ENCODE measurements around the gene WDFY4. TPM values are rescaled to one million over a fixed set of nuclear protein-coding genes. Genes with fewer than 3 reads are reported as not detected.

Gene WDFY4
- total and polyA plus RNA-seq, 2 experiments from 2014 or later = 0.14 TPM; not detected in 1

DNA sequence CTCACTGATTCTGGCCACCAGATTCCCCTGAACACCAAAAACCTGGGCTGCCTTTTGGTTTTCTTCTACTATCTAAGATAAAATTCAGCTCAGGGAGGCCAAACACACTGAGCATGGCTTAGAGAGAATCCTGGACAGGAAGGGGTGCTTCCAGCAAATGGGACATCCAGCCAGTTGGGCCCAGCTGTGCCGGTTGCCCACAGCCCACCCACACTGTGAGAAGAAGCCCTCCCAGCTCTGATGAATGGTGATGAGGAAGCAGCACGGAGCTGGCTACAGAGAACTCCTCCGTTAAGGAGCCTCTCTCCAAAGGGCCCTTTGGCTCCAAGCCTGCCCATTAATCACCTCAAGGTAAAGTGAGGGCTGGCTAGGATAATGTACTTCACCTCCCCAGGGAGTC, 239.1 kb downstream of the WDFY4 start:
- Mint-ChIP-seq H3K27ac (no peak overlapping the region), H3K27me3 (ENCODE audit: insufficient read depth, low read depth, poor library complexity) (peaks cover 4% of the 10 kb centered on the region), H3K9me3 (no peaks in the 10 kb centered on the region; the same call in 1 of the 3 replicates), H3K4me1 (peaks cover 3% of the 10 kb centered on the region; the same call in 1 of the 3 replicates), H3K4me3 (no peak overlapping the region), H3K36me3 (ENCODE audit: low read depth) (no peaks in the 10 kb centered on the region; the same call in 2 of the 3 replicates)
- H3K27ac ChIP-seq (ENCODE audit: low read depth) = no peak overlapping the region
- ATAC-seq = no peak
- no peaks in the 10 kb centered on the region for H3K79me2 ChIP-seq (replicated peaks; ENCODE audit: insufficient read depth)
- no peaks in the 10 kb centered on the region for H3K4me1 ChIP-seq (ENCODE audit: insufficient read depth)
- H3K4me2 ChIP-seq = no peak overlapping the region
- H3K9me2 ChIP-seq (ENCODE audit: insufficient read depth) = no peaks in the 10 kb centered on the region; the same call in 1 of the 2 replicates
- DNase-seq (ENCODE audit: low spot score) = no peak
- no peaks in the 10 kb centered on the region for H4K20me1 ChIP-seq (replicated peaks; ENCODE audit: insufficient read depth)
- no peaks in the 10 kb centered on the region for H3K36me3 ChIP-seq (ENCODE audit: insufficient read depth)
- H3K4me3 ChIP-seq = no peak overlapping the region
- H2AFZ ChIP-seq = no peak overlapping the region
- H3F3A ChIP-seq (replicated peaks; ENCODE audit: low read depth) = no peaks in the 10 kb centered on the region
- H3K27me3 ChIP-seq (ENCODE audit: insufficient read depth) = no peaks in the 10 kb centered on the region
- TF ChIP-seq ZNF114 (CRISPR knock-in tag; IDR thresholded peaks at IDR 0.05) = no peak
- no peak for TF ChIP-seq ZNF331 (CRISPR knock-in tag; IDR thresholded peaks at IDR 0.05; ENCODE audit: low read depth)

DNA sequence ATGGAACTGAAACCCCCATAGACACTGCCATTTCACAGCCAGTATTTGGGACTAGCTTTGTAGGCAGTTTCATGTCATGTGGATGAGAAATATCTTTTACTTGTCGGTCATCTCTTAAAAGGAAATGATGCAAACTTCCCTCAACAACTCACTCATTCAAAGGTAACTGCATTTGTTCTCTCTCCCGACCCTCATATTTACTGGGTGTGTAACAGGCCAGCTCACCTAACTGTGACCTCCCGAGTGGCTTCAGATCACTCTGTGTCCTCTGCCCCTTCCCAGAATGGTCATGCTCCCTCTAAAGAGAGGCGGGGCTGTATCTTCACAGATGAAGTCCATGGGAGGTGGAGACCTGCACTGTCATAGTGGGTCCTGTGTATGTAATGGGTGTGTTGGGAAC, 240.3 kb downstream of the WDFY4 start:
- no peaks in the 10 kb centered on the region for H3K79me2 ChIP-seq (replicated peaks; ENCODE audit: insufficient read depth)
- H3K36me3 ChIP-seq (ENCODE audit: insufficient read depth) = no peaks in the 10 kb centered on the region
- DNase-seq (ENCODE audit: low spot score) (no peak), ATAC-seq (no peak)
- H4K20me1 ChIP-seq (replicated peaks; ENCODE audit: insufficient read depth) = no peaks in the 10 kb centered on the region
- H3K27ac ChIP-seq (ENCODE audit: low read depth) = no peak overlapping the region
- no peak for TF ChIP-seq NANOG (IDR thresholded peaks at IDR 0.05; ENCODE audit: borderline replicate concordance)
- TF ChIP-seq JUNB (IDR thresholded peaks at IDR 0.05; ENCODE audit: unreplicated experiment) = no peak
- no peak for TF ChIP-seq EZH2 (IDR thresholded peaks at IDR 0.05; ENCODE audit: low read depth, unreplicated experiment)
- TF ChIP-seq, protein P1, sequence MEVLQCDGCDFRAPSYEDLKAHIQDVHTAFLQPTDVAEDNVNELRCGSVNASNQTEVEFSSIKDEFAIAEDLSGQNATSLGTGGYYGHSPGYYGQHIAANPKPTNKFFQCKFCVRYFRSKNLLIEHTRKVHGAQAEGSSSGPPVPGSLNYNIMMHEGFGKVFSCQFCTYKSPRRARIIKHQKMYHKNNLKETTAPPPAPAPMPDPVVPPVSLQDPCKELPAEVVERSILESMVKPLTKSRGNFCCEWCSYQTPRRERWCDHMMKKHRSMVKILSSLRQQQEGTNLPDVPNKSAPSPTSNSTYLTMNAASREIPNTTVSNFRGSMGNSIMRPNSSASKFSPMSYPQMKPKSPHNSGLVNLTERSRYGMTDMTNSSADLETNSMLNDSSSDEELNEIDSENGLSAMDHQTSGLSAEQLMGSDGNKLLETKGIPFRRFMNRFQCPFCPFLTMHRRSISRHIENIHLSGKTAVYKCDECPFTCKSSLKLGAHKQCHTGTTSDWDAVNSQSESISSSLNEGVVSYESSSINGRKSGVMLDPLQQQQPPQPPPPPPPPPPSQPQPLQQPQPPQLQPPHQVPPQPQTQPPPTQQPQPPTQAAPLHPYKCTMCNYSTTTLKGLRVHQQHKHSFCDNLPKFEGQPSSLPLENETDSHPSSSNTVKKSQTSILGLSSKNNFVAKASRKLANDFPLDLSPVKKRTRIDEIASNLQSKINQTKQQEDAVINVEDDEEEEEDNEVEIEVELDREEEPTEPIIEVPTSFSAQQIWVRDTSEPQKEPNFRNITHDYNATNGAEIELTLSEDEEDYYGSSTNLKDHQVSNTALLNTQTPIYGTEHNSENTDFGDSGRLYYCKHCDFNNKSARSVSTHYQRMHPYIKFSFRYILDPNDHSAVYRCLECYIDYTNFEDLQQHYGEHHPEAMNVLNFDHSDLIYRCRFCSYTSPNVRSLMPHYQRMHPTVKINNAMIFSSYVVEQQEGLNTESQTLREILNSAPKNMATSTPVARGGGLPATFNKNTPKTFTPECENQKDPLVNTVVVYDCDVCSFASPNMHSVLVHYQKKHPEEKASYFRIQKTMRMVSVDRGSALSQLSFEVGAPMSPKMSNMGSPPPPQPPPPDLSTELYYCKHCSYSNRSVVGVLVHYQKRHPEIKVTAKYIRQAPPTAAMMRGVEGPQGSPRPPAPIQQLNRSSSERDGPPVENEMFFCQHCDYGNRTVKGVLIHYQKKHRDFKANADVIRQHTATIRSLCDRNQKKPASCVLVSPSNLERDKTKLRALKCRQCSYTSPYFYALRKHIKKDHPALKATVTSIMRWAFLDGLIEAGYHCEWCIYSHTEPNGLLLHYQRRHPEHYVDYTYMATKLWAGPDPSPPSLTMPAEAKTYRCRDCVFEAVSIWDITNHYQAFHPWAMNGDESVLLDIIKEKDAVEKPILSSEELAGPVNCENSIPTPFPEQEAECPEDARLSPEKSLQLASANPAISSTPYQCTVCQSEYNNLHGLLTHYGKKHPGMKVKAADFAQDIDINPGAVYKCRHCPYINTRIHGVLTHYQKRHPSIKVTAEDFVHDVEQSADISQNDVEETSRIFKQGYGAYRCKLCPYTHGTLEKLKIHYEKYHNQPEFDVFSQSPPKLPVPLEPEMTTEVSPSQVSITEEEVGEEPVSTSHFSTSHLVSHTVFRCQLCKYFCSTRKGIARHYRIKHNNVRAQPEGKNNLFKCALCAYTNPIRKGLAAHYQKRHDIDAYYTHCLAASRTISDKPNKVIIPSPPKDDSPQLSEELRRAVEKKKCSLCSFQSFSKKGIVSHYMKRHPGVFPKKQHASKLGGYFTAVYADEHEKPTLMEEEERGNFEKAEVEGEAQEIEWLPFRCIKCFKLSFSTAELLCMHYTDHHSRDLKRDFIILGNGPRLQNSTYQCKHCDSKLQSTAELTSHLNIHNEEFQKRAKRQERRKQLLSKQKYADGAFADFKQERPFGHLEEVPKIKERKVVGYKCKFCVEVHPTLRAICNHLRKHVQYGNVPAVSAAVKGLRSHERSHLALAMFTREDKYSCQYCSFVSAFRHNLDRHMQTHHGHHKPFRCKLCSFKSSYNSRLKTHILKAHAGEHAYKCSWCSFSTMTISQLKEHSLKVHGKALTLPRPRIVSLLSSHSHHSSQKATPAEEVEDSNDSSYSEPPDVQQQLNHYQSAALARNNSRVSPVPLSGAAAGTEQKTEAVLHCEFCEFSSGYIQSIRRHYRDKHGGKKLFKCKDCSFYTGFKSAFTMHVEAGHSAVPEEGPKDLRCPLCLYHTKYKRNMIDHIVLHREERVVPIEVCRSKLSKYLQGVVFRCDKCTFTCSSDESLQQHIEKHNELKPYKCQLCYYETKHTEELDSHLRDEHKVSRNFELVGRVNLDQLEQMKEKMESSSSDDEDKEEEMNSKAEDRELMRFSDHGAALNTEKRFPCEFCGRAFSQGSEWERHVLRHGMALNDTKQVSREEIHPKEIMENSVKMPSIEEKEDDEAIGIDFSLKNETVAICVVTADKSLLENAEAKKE (CRISPR knock-in tag; IDR thresholded peaks at IDR 0.05) = no peak
- TF ChIP-seq CREB1 (CRISPR knock-in tag; IDR thresholded peaks at IDR 0.05; ENCODE audit: low read depth) = no peak
- no peak for TF ChIP-seq ZNF114 (CRISPR knock-in tag; IDR thresholded peaks at IDR 0.05)
- TF ChIP-seq, protein P2, sequence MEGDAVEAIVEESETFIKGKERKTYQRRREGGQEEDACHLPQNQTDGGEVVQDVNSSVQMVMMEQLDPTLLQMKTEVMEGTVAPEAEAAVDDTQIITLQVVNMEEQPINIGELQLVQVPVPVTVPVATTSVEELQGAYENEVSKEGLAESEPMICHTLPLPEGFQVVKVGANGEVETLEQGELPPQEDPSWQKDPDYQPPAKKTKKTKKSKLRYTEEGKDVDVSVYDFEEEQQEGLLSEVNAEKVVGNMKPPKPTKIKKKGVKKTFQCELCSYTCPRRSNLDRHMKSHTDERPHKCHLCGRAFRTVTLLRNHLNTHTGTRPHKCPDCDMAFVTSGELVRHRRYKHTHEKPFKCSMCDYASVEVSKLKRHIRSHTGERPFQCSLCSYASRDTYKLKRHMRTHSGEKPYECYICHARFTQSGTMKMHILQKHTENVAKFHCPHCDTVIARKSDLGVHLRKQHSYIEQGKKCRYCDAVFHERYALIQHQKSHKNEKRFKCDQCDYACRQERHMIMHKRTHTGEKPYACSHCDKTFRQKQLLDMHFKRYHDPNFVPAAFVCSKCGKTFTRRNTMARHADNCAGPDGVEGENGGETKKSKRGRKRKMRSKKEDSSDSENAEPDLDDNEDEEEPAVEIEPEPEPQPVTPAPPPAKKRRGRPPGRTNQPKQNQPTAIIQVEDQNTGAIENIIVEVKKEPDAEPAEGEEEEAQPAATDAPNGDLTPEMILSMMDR (conservative IDR thresholded peaks at IDR 0.05; ENCODE audit: low read depth in 2 of 2) = no peak
- no peak for TF ChIP-seq STAT1 (IDR thresholded peaks at IDR 0.05; ENCODE audit: unreplicated experiment)
- Mint-ChIP-seq H3K4me1 (peaks cover 3% of the 10 kb centered on the region; the same call in 1 of the 3 replicates), H3K9me3 (no peaks in the 10 kb centered on the region; the same call in 2 of the 3 replicates), H3K27ac (no peak overlapping the region), H3K4me3 (no peak overlapping the region), H3K27me3 (ENCODE audit: insufficient read depth, low read depth, poor library complexity) (peaks cover 4% of the 10 kb centered on the region), H3K36me3 (ENCODE audit: low read depth) (no peaks in the 10 kb centered on the region; the same call in 2 of the 3 replicates)
- H3K27me3 ChIP-seq (ENCODE audit: insufficient read depth) = no peaks in the 10 kb centered on the region
- H2AFZ ChIP-seq = no peak overlapping the region
- no peaks in the 10 kb centered on the region for H3K9me2 ChIP-seq (ENCODE audit: insufficient read depth)
- no peaks in the 10 kb centered on the region for H3K4me1 ChIP-seq (ENCODE audit: insufficient read depth)
- no peak overlapping the region for H3K4me2 ChIP-seq
- no peak overlapping the region for H3K4me3 ChIP-seq
- H3F3A ChIP-seq (replicated peaks; ENCODE audit: low read depth) = no peaks in the 10 kb centered on the region
